Right cardiac atrium (tissue), 5 donors: ENCODE results near the gene PVALB. TPM values are rescaled to one million over a fixed set of nuclear protein-coding genes. Genes with fewer than 3 reads are reported as not detected.

ENCODE experiments used
- ATAC-seq, 2 donors: fragments of 200-7000 bp; cut with Tn5 transposase; one replicate each; pipeline versions ENCODE4 v1.8.0 to v1.9.1; 2020; ENCODE audit warnings: moderate library complexity in 2 of 2, mild to moderate bottlenecking in 1 of 2
- DNase-seq, 3 donors: peaks; one replicate each; pipeline ENCODE4 v3.0.0-alpha.2; 2020
- H3K27ac ChIP-seq: one replicate; pipeline ENCODE4 v1.5.1; 2013; ENCODE audit warnings: mild to moderate bottlenecking, low read length, control low read depth, moderate library complexity
- H3K27me3 ChIP-seq: one replicate; pipeline ENCODE4 v1.6.1; 2013; ENCODE audit not compliant: control insufficient read depth, insufficient read depth
- H3K4me1 ChIP-seq: one replicate; pipeline ENCODE4 v1.6.1; 2013; ENCODE audit warnings: low read length; ENCODE audit not compliant: control insufficient read depth, insufficient read depth
- H3K4me3 ChIP-seq: one replicate; pipeline ENCODE4 v1.5.1; 2013; ENCODE audit warnings: low read length, control low read depth
- H3K9me3 ChIP-seq: one replicate; pipeline ENCODE4 v1.6.1; 2013; ENCODE audit warnings: low read length; ENCODE audit not compliant: control insufficient read depth
- WGBS: extraction: QIAGEN DNeasy Blood & Tissue Kit; methylation state at CpG from one replicate; pipeline ENCODE4 v1.1.7; 2013; 5-methylcytosine and 5-hydroxymethylcytosine counted together
- intact Hi-C, 4 donors: fragments of 100-400 bp; cut with DNase I; formaldehyde crosslinking; loops; one replicate each; pipeline versions ENCODE4 v1.11.0 to v1.14.0; 2022 to 2023
- polyA plus RNA-seq: library from polyadenylated mRNA; stranded (reverse); fragments of 200-250 nt; gene quantifications from one replicate; pipeline ENCODE4 v1.2.3, GENCODE V29; 2013
- total RNA-seq, 4 donors: library from RNA; stranded (reverse); fragmentation: NEBNext Ultra II Directional; extraction: Animal tissue kit (Norgen Biotek cat#: 25700); gene quantifications; one replicate each; pipeline ENCODE4 v1.2.1, GENCODE V29; 2021
- donor health status: healthy with polysubstance abuse.
- donor health status: DM: no; HTN: yes; CAD: no.
- donor health status: DM: no; HTN: no; CAD: no.
- donor health status: DM: no; HTN: yes; CAD: no; lungs with severe emphysema.
- donor health status: DM: yes; HTN: yes; CAD: no.

Gene PVALB
- total and polyA plus RNA-seq, 5 donors = not detected

GRCh38 chr22:36787204-36787988, 29.4 kb downstream of the PVALB start:
- no peak overlapping the region for H3K4me3 ChIP-seq
- ATAC-seq (no peak), DNase-seq (no peak)
- no peak overlapping the region for H3K27ac ChIP-seq
- no peaks in the 10 kb centered on the region for H3K9me3 ChIP-seq
- H3K4me1 ChIP-seq = no peaks in the 10 kb centered on the region
- 67% methylated on average over 17 of the region's 17 CpGs for WGBS
- intact Hi-C loops = loop anchor here in 2 of 4 donors (5.0 to 10.0 kb wide), 3 partner anchors 65 to 187 kb away; no protein-coding TSS in a partner anchor
- H3K27me3 ChIP-seq = no peaks in the 10 kb centered on the region

GRCh38 chr22:36783743-36784142, 33.1 kb downstream of the PVALB start:
- Histone ChIP-seq H3K27me3 (no peaks in the 10 kb centered on the region), H3K4me1 (no peaks in the 10 kb centered on the region), H3K27ac (no peak overlapping the region), H3K9me3 (no peaks in the 10 kb centered on the region), H3K4me3 (no peak overlapping the region)
- ATAC-seq = no peak
- WGBS = 76% methylated on average over 2 of the region's 2 CpGs
- intact Hi-C loops = loop anchor here in 3 of 4 donors (5.0 to 10.0 kb wide), 3 partner anchors 74 to 194 kb away; no protein-coding TSS in a partner anchor
- DNase-seq = no peak

- no peak overlapping the region for H3K4me3 ChIP-seq
- ATAC-seq (peak; percentile 76 to 94), DNase-seq (peak; percentile 77 to 90 (median 90))
- H3K27me3 ChIP-seq = no peaks in the 10 kb centered on the region
- no peaks in the 10 kb centered on the region for H3K9me3 ChIP-seq
- no peak overlapping the region for H3K27ac ChIP-seq
- no peaks in the 10 kb centered on the region for H3K4me1 ChIP-seq
- intact Hi-C loops = loop anchor here in 3 of 4 donors (5.0 to 10.0 kb wide), 3 partner anchors 75 to 195 kb away; no protein-coding TSS in a partner anchor
- WGBS = 22% methylated on average over 33 of the region's 33 CpGs
These were observed 34.9 kb downstream of the PVALB start for GRCh38 chr22:36781656-36782627.

GRCh38 chr22:36778020-36778419, 38.8 kb downstream of the PVALB start:
- DNase-seq = no peak
- no peaks in the 10 kb centered on the region for H3K27me3 ChIP-seq
- intact Hi-C loops = no loop called here
- H3K27ac ChIP-seq = no peak overlapping the region
- no peak for ATAC-seq
- H3K9me3 ChIP-seq = no peaks in the 10 kb centered on the region
- H3K4me3 ChIP-seq = no peak overlapping the region
- peaks cover 3% of the 10 kb centered on the region for H3K4me1 ChIP-seq

GRCh38 chr22:36776722-36777121, 40.1 kb downstream of the PVALB start:
- no peak overlapping the region for H3K27ac ChIP-seq

GRCh38 chr22:36775964-36776669, 40.7 kb downstream of the PVALB start, which contains the start of gene IFT27:
TSS of gene IFT27 (minus strand) at chr22:36776119. CDS start at chr22:36775707, 412 bp downstream.
- Histone ChIP-seq H3K4me3 (peak within 1 kb of the TSS; percentile 83), H3K27ac (peak within 1 kb of the TSS; percentile 53), H3K27me3 (no peaks in the 10 kb centered on the region), H3K9me3 (no peaks in the 10 kb centered on the region), H3K4me1 (peaks cover 3% of the 10 kb centered on the region)
- WGBS = under 1% methylated on average over 43 of the region's 43 CpGs
- DNase-seq = peak; percentile 98 to 99 (median 98)
- intact Hi-C loops = no loop called here
- peak; percentile 99 for ATAC-seq

More at GRCh38 chr22:36776722-36777121, 40.1 kb downstream of the PVALB start:
- ATAC-seq = no peak
- no peaks in the 10 kb centered on the region for H3K27me3 ChIP-seq
- DNase-seq = no peak
- no peak overlapping the region for H3K4me3 ChIP-seq
- H3K4me1 ChIP-seq = peaks cover 3% of the 10 kb centered on the region
- no peaks in the 10 kb centered on the region for H3K9me3 ChIP-seq
- intact Hi-C loops = no loop called here
- 66% methylated on average over 12 of the region's 12 CpGs for WGBS

- Histone ChIP-seq H3K4me3 (peak overlapping the region; percentile 83), H3K27me3 (no peaks in the 10 kb centered on the region), H3K27ac (peak overlapping the region; percentile 53), H3K4me1 (peaks cover 4% of the 10 kb centered on the region), H3K9me3 (no peaks in the 10 kb centered on the region)
- under 1% methylated on average over 23 of the region's 23 CpGs for WGBS
- DNase-seq (peak in 2 of 3 donors; percentile 30 to 72), ATAC-seq (peak; percentile 2 to 6)
- intact Hi-C loops = no loop called here
These were observed 41.3 kb downstream of the PVALB start for GRCh38 chr22:36775586-36775963.

- Histone ChIP-seq H3K4me3 (no peak overlapping the region), H3K27ac (no peak overlapping the region), H3K27me3 (no peaks in the 10 kb centered on the region), H3K9me3 (no peaks in the 10 kb centered on the region), H3K4me1 (peaks cover 8% of the 10 kb centered on the region)
- ATAC-seq = no peak
- no peak for DNase-seq
- 79% methylated on average over 3 of the region's 3 CpGs for WGBS
- intact Hi-C loops = no loop called here
These were observed 42.9 kb downstream of the PVALB start for GRCh38 chr22:36773935-36774334.

- 93% methylated on average over 8 of the region's 8 CpGs for WGBS
- DNase-seq = no peak
- no peaks in the 10 kb centered on the region for H3K27me3 ChIP-seq
- no peak for ATAC-seq
- peaks cover 8% of the 10 kb centered on the region for H3K4me1 ChIP-seq
- H3K27ac ChIP-seq = no peak overlapping the region
- intact Hi-C loops = no loop called here
- no peaks in the 10 kb centered on the region for H3K9me3 ChIP-seq
- H3K4me3 ChIP-seq = no peak overlapping the region
These were observed 44.4 kb downstream of the PVALB start for GRCh38 chr22:36772451-36772850.

- Histone ChIP-seq H3K4me1 (peaks cover 8% of the 10 kb centered on the region), H3K4me3 (no peak overlapping the region), H3K27me3 (no peaks in the 10 kb centered on the region), H3K27ac (no peak overlapping the region), H3K9me3 (no peaks in the 10 kb centered on the region)
- intact Hi-C loops = no loop called here
- no peak for ATAC-seq
- no peak for DNase-seq
- WGBS = 96% methylated on average over 13 of the region's 13 CpGs
These were observed 45.3 kb downstream of the PVALB start for GRCh38 chr22:36771356-36772063.
